ENCODE measurements around the gene OBP2A.
"Not testable (repeated sequence)": the region's sequence is repeated elsewhere in the genome, so short reads cannot be mapped to it uniquely, and the experiment has no call there.

The OBP2A gene

GRCh38 chr9:135526089-135526729, 19.7 kb upstream of the OBP2A start:
- DNase-seq (ENCODE audit: low read depth in 2 of 2): no peak

GRCh38 chr9:135526730-135527571, 19.0 kb upstream of the OBP2A start:
- no peak for DNase-seq (ENCODE audit: low read depth in 2 of 2)

- not testable (repeated sequence) for DNase-seq (ENCODE audit: low read depth in 2 of 2)
These were observed 17.0 kb upstream of the OBP2A start for GRCh38 chr9:135528842-135529435.

- no peak for DNase-seq (ENCODE audit: low read depth in 2 of 2)
These were observed 15.8 kb upstream of the OBP2A start for GRCh38 chr9:135530146-135530545.

- DNase-seq (ENCODE audit: low read depth in 2 of 2): no peak
These were observed 14.8 kb upstream of the OBP2A start for GRCh38 chr9:135531096-135531495.

- no peak for DNase-seq (ENCODE audit: low read depth in 2 of 2)
These were observed 12.8 kb upstream of the OBP2A start for GRCh38 chr9:135533113-135533512.

GRCh38 chr9:135533674-135534073, 12.3 kb upstream of the OBP2A start:
- DNase-seq (ENCODE audit: low read depth in 2 of 2): no peak

- not testable (repeated sequence) for DNase-seq (ENCODE audit: low read depth in 2 of 2)
These were observed 11.7 kb upstream of the OBP2A start for GRCh38 chr9:135534192-135534711.

GRCh38 chr9:135534826-135535225, 11.1 kb upstream of the OBP2A start:
- not testable (repeated sequence) for DNase-seq (ENCODE audit: low read depth in 2 of 2)

- DNase-seq (ENCODE audit: low read depth in 2 of 2): not testable (repeated sequence)
These were observed 10.3 kb upstream of the OBP2A start for GRCh38 chr9:135535631-135536030.

GRCh38 chr9:135536216-135536615, 9.7 kb upstream of the OBP2A start:
- DNase-seq (ENCODE audit: low read depth in 2 of 2): no peak

GRCh38 chr9:135543262-135543894, 2.5 kb upstream of the OBP2A start:
- DNase-seq (ENCODE audit: low read depth in 2 of 2): not testable (repeated sequence)

GRCh38 chr9:135544981-135545635, 818 bp upstream of the OBP2A start:
- DNase-seq (ENCODE audit: low read depth in 2 of 2): no peak

GRCh38 chr9:135546792-135547617, 1.1 kb downstream of the OBP2A start:
- not testable (repeated sequence) for DNase-seq (ENCODE audit: low read depth in 2 of 2)

- no peak for DNase-seq (ENCODE audit: low read depth in 2 of 2)
These were observed 2.1 kb downstream of the OBP2A start for GRCh38 chr9:135547756-135548736.

GRCh38 chr9:135549478-135550343, 3.8 kb downstream of the OBP2A start:
- DNase-seq (ENCODE audit: low read depth in 2 of 2): not testable (repeated sequence)

GRCh38 chr9:135550344-135550918, 4.5 kb downstream of the OBP2A start:
- DNase-seq (ENCODE audit: low read depth in 2 of 2): no peak

GRCh38 chr9:135551031-135551430, 5.1 kb downstream of the OBP2A start:
- no peak for DNase-seq (ENCODE audit: low read depth in 2 of 2)
